ENCODE data around the gene ROBO3. TPM values are rescaled to one million over a fixed set of nuclear protein-coding genes. Genes with fewer than 3 reads are reported as not detected.

ROBO3 gene
- total RNA-seq, 6 experiments from 2014 or later: 0.80 to 3.6 (median 1.8) TPM

DNA sequence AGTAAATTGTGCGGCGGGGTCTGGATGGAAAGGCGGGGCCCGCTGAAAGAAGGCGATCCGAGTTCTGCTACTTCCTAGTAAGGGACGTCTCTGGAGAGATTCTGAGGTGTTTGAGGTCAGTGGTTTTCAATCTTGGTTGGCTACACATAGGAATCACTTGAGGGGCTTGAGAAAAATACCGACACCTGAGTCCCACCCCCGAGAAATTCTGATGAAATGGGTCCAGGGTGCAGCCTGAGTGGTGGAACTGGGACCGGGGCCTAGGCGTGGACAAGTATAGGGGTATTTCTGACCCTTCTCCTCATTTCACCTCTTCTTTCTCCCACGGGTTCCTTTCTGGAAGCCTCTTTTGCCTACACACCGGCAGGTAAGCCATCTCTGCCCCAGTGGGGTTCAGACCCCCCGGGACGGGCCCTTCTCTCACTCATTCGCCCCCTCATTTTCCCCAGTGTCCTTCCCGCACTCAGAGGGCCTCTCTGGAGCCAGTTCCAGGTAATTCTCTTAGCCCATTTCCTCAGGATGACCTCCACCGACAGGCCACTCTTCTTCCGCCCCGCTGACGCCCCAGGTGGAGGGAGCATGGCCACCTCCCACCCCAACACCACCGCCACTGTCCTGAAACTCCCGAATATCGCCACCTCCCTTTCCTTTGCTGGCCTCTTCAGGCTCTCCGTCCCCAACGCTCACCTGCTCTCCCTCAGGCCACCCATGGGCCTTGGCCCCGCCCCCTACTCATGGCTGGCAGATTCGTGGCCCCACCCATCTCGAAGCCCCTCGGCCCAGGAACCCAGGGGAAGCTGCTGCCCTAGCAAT, 11.8 kb downstream of the ROBO3 start:
- no peaks in the 10 kb centered on the region for H3K9me3 ChIP-seq
- intact Hi-C loops (cut with DNase I): no loop called here
- H3K36me3 ChIP-seq: no peaks in the 10 kb centered on the region
- peak overlapping the region; percentile 42 to 68 (median 63) for H3K4me3 ChIP-seq
- WGBS (ENCODE audit: insufficient coverage, low coverage, low lambda C conversion rate, missing lambda C conversion rate): 34% methylated on average over 23 of the region's 30 CpGs
- H3K4me1 ChIP-seq: peaks cover 0 to 9% (median 1%) of the 10 kb centered on the region in 4 donors
- ATAC-seq: no peak
- DNase-seq: no peak
- TF ChIP-seq, protein P1, sequence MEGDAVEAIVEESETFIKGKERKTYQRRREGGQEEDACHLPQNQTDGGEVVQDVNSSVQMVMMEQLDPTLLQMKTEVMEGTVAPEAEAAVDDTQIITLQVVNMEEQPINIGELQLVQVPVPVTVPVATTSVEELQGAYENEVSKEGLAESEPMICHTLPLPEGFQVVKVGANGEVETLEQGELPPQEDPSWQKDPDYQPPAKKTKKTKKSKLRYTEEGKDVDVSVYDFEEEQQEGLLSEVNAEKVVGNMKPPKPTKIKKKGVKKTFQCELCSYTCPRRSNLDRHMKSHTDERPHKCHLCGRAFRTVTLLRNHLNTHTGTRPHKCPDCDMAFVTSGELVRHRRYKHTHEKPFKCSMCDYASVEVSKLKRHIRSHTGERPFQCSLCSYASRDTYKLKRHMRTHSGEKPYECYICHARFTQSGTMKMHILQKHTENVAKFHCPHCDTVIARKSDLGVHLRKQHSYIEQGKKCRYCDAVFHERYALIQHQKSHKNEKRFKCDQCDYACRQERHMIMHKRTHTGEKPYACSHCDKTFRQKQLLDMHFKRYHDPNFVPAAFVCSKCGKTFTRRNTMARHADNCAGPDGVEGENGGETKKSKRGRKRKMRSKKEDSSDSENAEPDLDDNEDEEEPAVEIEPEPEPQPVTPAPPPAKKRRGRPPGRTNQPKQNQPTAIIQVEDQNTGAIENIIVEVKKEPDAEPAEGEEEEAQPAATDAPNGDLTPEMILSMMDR (IDR thresholded peaks at IDR 0.05): no peak
- no peak for TF ChIP-seq POLR2A (IDR thresholded peaks at IDR 0.05)
- no peaks in the 10 kb centered on the region for H3K27me3 ChIP-seq
- peak overlapping the region in 2 of 3 donors; percentile 76 to 85 for H3K27ac ChIP-seq

DNA sequence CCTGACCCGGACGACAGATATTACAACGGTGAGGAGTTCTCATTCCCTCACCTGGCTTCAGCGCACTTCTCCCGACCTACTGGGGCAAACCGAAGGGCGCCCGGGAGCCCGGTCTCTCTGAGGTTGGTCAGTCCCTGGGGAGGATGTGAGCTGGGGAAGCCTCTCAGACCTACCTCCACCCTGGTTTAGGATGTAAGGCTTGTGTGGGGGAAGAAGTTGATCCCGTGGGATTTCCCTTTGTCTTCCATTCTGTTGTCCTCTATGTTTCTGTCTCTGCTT, 12.3 kb downstream of the ROBO3 start:
- TF ChIP-seq POLR2A (IDR thresholded peaks at IDR 0.05): no peak
- peaks cover 0 to 15% (median 3%) of the 10 kb centered on the region in 4 donors for H3K4me1 ChIP-seq
- H3K27ac ChIP-seq: no peak overlapping the region
- no peak overlapping the region for H3K4me3 ChIP-seq
- no peaks in the 10 kb centered on the region for H3K9me3 ChIP-seq
- no peak for ATAC-seq
- H3K36me3 ChIP-seq: no peaks in the 10 kb centered on the region
- no peaks in the 10 kb centered on the region for H3K27me3 ChIP-seq
- no peak for DNase-seq
- 71% methylated on average over 8 of the region's 10 CpGs for WGBS (ENCODE audit: insufficient coverage, low coverage, low lambda C conversion rate, missing lambda C conversion rate)
- intact Hi-C loops (cut with DNase I): no loop called here

DNA sequence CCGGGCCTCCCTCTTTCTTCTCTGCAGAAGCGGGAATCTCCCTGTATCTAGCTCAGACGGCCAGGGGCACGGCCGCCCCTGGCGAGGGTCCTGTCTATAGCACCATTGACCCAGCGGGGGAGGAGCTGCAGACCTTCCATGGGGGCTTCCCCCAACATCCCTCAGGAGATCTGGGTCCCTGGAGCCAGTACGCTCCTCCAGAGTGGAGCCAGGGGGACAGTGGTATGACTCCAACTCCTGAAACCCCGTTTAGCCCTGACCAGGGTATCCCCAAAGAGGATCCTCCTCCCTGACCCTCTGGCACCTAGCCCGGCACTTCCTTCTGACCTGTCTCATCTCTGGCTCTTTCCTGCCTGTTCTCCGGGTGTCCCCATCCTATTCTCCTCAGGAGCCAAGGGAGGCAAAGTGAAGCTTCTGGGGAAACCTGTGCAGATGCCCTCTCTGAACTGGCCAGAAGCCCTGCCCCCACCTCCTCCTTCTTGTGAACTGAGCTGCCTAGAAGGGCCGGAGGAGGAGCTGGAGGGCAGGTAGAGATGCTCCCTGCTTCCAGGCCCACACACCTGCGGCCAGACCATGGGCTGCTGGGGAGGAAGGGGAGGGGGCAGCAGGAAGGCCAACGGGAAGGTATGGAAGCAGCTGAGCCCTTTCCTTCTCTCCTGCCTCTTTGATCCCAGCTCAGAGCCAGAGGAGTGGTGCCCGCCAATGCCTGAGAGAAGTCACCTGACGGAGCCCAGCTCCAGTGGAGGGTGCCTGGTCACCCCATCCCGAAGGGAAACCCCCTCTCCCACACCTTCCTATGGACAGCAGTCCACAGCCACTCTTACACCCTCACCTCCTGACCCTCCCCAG, 12.9 kb downstream of the ROBO3 start:
- no peak for ATAC-seq
- Histone ChIP-seq H3K9me3 (no peaks in the 10 kb centered on the region), H3K27me3 (no peaks in the 10 kb centered on the region), H3K36me3 (no peaks in the 10 kb centered on the region), H3K27ac (no peak overlapping the region), H3K4me3 (no peak overlapping the region), H3K4me1 (peaks cover 0 to 20% (median 6%) of the 10 kb centered on the region in 4 donors)
- DNase-seq: peak in 1 of 3 donors; percentile 46
- TF ChIP-seq POLR2A (IDR thresholded peaks at IDR 0.05): no peak
- TF ChIP-seq, protein P1 (IDR thresholded peaks at IDR 0.05): no peak
- intact Hi-C loops (cut with DNase I): no loop called here
- 57% methylated on average over 6 of the region's 17 CpGs for WGBS (ENCODE audit: insufficient coverage, low coverage, low lambda C conversion rate, missing lambda C conversion rate)

DNA sequence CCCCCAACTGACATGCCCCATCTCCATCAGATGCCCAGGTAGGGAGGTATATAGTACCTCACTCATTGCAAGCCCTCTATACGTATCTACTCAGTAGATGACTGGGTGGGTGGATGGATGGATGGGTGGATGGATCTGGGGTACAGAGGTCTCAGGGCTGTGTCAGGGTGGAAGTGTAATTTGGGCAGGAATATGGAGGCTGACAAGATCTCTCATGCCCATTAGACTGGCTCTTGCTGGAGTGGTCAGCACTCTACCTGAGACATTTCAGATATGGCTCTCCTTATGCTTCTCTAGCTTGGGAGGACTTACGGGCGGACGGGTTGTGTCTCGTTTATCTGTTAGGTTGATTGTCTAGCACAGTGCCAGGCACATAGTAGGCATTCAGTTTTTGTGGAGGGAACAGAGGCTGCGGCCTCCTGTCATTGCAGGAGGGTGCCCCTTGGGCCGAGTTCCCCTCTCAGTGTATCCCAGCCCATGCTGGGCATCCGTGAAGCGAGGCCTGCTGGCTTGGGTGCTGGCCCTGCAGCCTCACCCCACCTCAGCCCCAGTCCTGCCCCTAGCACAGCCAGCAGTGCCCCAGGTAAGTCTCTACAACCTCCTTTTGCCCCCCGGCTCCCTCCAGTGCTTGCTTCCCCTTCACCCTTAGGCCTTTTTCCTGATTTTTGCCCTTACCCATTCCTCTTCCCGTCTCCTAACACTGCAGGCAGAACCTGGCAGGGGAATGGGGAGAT, 13.7 kb downstream of the ROBO3 start:
- H3K27ac ChIP-seq: no peak overlapping the region
- TF ChIP-seq POLR2A (IDR thresholded peaks at IDR 0.05): no peak
- TF ChIP-seq, protein P1 (IDR thresholded peaks at IDR 0.05): no peak
- peaks cover 0 to 21% (median 6%) of the 10 kb centered on the region in 4 donors for H3K4me1 ChIP-seq
- intact Hi-C loops (cut with DNase I): no loop called here
- DNase-seq (peak in 1 of 3 donors; percentile 29), ATAC-seq (no peak)
- no peaks in the 10 kb centered on the region for H3K36me3 ChIP-seq
- WGBS (ENCODE audit: insufficient coverage, low coverage, low lambda C conversion rate, missing lambda C conversion rate): 90% methylated on average over 4 of the region's 11 CpGs
- no peaks in the 10 kb centered on the region for H3K27me3 ChIP-seq
- no peaks in the 10 kb centered on the region for H3K9me3 ChIP-seq
- no peak overlapping the region for H3K4me3 ChIP-seq
